Smooth muscle cell (in vitro differentiated cells): ENCODE data around the gene MYO16. TPM values are rescaled to one million over a fixed set of nuclear protein-coding genes. Genes with fewer than 3 reads are reported as not detected.

Experiments
- DNase-seq: peaks from one replicate; lab custom pipeline; 2025; ENCODE audit not compliant: unreplicated experiment; lab: John Stamatoyannopoulos, UW
- H2AFZ ChIP-seq: fragments of 200-600 bp; sonication (generic); 2 replicates; pipeline ENCODE4 v1.6.0; 2016; ENCODE audit warnings: antibody characterized with exemption, low read depth, mild to moderate bottlenecking
- H3F3A ChIP-seq: fragments of 200-600 bp; sonication (generic); 2 replicates; pipeline ENCODE4 v1.6.0; 2017; ENCODE audit warnings: antibody characterized with exemption, low read depth
- H3K27ac ChIP-seq: fragments of 200-600 bp; sonication (generic); 2 replicates; pipeline ENCODE4 v1.5.1; 2016; ENCODE audit warnings: low read depth, mild to moderate bottlenecking
- H3K27me3 ChIP-seq: fragments of 200-600 bp; sonication (generic); 2 replicates; pipeline ENCODE4 v1.6.1; 2016; ENCODE audit warnings: low read depth, mild to moderate bottlenecking
- H3K36me3 ChIP-seq: fragments of 200-600 bp; sonication (generic); 2 replicates; pipeline ENCODE4 v1.5.1; 2016; ENCODE audit warnings: low read depth
- H3K4me1 ChIP-seq: fragments of 200-600 bp; sonication (generic); 2 replicates; pipeline ENCODE4 v1.5.1; 2016; ENCODE audit warnings: low read depth
- H3K4me2 ChIP-seq: fragments of 200-600 bp; sonication (generic); 2 replicates; pipeline ENCODE4 v1.6.0; 2016; ENCODE audit warnings: mild to moderate bottlenecking
- H3K4me3 ChIP-seq: fragments of 200-600 bp; sonication (generic); 2 replicates; pipeline ENCODE4 v1.5.1; 2016; ENCODE audit warnings: mild to moderate bottlenecking
- H3K79me2 ChIP-seq: fragments of 200-600 bp; sonication (generic); 2 replicates; pipeline ENCODE4 v1.6.0; 2016; ENCODE audit warnings: low read depth, mild to moderate bottlenecking
- H3K9ac ChIP-seq: fragments of 200-600 bp; sonication (generic); 2 replicates; pipeline ENCODE4 v1.6.0; 2016; ENCODE audit warnings: low read depth
- H3K9me3 ChIP-seq: fragments of 200-600 bp; sonication (generic); replicated peaks from 2 replicates; pipeline ENCODE4 v1.5.1; 2016; ENCODE audit warnings: low read depth
- H4K20me1 ChIP-seq: fragments of 200-600 bp; sonication (generic); 2 replicates; pipeline ENCODE4 v1.6.0; 2016; ENCODE audit warnings: low read depth
- WGBS: methylation state at CpG from one replicate; pipeline ENCODE4 v1.1.7; 2016; ENCODE audit warnings: low lambda C conversion rate; 5-methylcytosine and 5-hydroxymethylcytosine counted together
- polyA plus RNA-seq: library from polyadenylated mRNA; unstranded; fragments of >200 nt; fragmentation: Nextera tagmentation; extraction: Ambion mirVana; gene quantifications from 2 replicates; pipeline ENCODE4 v1.2.1, GENCODE V29; 2016
- total RNA-seq: library from RNA; depleted of rRNA; stranded (reverse); fragments of >200 nt; gene quantifications from 2 replicates; pipeline ENCODE4 v1.2.3, GENCODE V29; 2014
- TF ChIP-seq, protein P1 (sequence below): fragments of 200-600 bp; sonication (generic); IDR thresholded peaks from 2 replicates; pipeline ENCODE4 v1.5.1; 2017; ENCODE audit warnings: borderline replicate concordance, mild to moderate bottlenecking, antibody characterized with exemption; ENCODE audit not compliant: insufficient read depth, poor library complexity, severe bottlenecking

Gene MYO16
- total and polyA plus RNA-seq, 2 experiments from 2014 or later = not detected

GRCh38 chr13:108812661-108813060 lies 183.2 kb downstream of the MYO16 start:
- H3K9ac ChIP-seq = no peak overlapping the region
- WGBS = 89% methylated on average over 2 of the region's 2 CpGs
- TF ChIP-seq, protein P1, sequence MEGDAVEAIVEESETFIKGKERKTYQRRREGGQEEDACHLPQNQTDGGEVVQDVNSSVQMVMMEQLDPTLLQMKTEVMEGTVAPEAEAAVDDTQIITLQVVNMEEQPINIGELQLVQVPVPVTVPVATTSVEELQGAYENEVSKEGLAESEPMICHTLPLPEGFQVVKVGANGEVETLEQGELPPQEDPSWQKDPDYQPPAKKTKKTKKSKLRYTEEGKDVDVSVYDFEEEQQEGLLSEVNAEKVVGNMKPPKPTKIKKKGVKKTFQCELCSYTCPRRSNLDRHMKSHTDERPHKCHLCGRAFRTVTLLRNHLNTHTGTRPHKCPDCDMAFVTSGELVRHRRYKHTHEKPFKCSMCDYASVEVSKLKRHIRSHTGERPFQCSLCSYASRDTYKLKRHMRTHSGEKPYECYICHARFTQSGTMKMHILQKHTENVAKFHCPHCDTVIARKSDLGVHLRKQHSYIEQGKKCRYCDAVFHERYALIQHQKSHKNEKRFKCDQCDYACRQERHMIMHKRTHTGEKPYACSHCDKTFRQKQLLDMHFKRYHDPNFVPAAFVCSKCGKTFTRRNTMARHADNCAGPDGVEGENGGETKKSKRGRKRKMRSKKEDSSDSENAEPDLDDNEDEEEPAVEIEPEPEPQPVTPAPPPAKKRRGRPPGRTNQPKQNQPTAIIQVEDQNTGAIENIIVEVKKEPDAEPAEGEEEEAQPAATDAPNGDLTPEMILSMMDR = no peak
- no peaks in the 10 kb centered on the region for H3F3A ChIP-seq
- H3K27me3 ChIP-seq = no peaks in the 10 kb centered on the region
- DNase-seq = no peak
- no peaks in the 10 kb centered on the region for H3K4me1 ChIP-seq
- H3K4me2 ChIP-seq = no peak overlapping the region
- no peak overlapping the region for H3K4me3 ChIP-seq
- no peaks in the 10 kb centered on the region for H4K20me1 ChIP-seq
- H2AFZ ChIP-seq = no peak overlapping the region
- no peaks in the 10 kb centered on the region for H3K9me3 ChIP-seq
- H3K79me2 ChIP-seq = no peaks in the 10 kb centered on the region
- no peak overlapping the region for H3K27ac ChIP-seq
- H3K36me3 ChIP-seq = no peaks in the 10 kb centered on the region

- DNase-seq = no peak
- Histone ChIP-seq H3K27ac (no peak overlapping the region), H3K4me3 (no peak overlapping the region), H2AFZ (no peak overlapping the region), H3K27me3 (no peaks in the 10 kb centered on the region), H3K9ac (no peak overlapping the region), H3K9me3 (no peaks in the 10 kb centered on the region), H3K79me2 (no peaks in the 10 kb centered on the region), H3K4me2 (no peak overlapping the region), H3K36me3 (no peaks in the 10 kb centered on the region), H3F3A (no peaks in the 10 kb centered on the region), H4K20me1 (no peaks in the 10 kb centered on the region), H3K4me1 (no peaks in the 10 kb centered on the region)
- WGBS = 93% methylated on average over 2 of the region's 2 CpGs
- TF ChIP-seq, protein P1 = no peak
Measured at GRCh38 chr13:108813587-108814170, 184.3 kb downstream of the MYO16 start.

DNA sequence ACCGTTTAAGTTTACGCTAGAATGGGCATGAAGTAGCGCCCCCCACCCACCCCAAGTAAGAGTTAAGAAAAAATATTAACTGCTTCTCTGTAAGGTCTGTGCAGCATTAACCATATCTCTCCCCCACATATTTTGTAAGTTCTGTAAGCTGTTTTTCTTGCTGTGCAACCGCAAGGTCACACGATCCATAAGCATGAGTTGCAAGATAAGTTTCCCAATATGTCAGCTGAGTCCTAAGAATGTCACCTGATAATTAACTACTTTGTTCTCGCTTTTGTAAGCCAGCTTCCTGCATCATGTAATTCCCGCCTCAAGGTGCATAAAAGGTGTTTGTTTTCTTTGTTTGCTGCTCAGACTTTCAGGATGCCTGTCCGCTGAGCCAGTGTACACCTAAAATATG lies 187.0 kb downstream of the MYO16 start:
- H3K4me1 ChIP-seq = no peaks in the 10 kb centered on the region
- WGBS = 84% methylated on average over 8 of the region's 8 CpGs

More for the DNA sequence above, 187.0 kb downstream of the MYO16 start:
- Histone ChIP-seq H3K9me3 (no peaks in the 10 kb centered on the region), H3K4me2 (no peak overlapping the region), H3K27ac (no peak overlapping the region), H3K9ac (no peak overlapping the region), H3K79me2 (no peaks in the 10 kb centered on the region), H3K27me3 (no peaks in the 10 kb centered on the region), H3K4me3 (no peak overlapping the region), H2AFZ (no peak overlapping the region), H4K20me1 (no peaks in the 10 kb centered on the region), H3K36me3 (no peaks in the 10 kb centered on the region), H3F3A (no peaks in the 10 kb centered on the region)
- TF ChIP-seq, protein P1 = no peak
- no peak for DNase-seq
